ENCODE measurements around the gene LIN7A.

LIN7A gene

GRCh38 chr12:80868576-80868975 lies 69.2 kb downstream of the LIN7A start:
- no peak for DNase-seq (ENCODE audit: extremely low spot score)
- TF ChIP-seq CTCF (IDR thresholded peaks at IDR 0.05; ENCODE audit: control extremely low read depth, extremely low read depth, low read depth, missing control alignments): no peak
- CTCF ChIA-PET: interaction anchor here (1.6 to 1.7 kb wide), 2 partner anchors 10 kb away, joined by 4 read pairs; no protein-coding TSS in a partner anchor
- POLR2A ChIA-PET: no interaction called here

- TF ChIP-seq CTCF (IDR thresholded peaks at IDR 0.05; ENCODE audit: control extremely low read depth, extremely low read depth, low read depth, missing control alignments): no peak
- ChIA-PET POLR2A (no interaction called here), CTCF (interaction anchor here (1.2 to 1.7 kb wide), 2 partner anchors 9 to 33 kb away, joined by 3 to 4 read pairs; no protein-coding TSS in a partner anchor)
- DNase-seq (ENCODE audit: extremely low spot score): no peak
These were observed 69.8 kb downstream of the LIN7A start for GRCh38 chr12:80867941-80868340.

- TF ChIP-seq CTCF (IDR thresholded peaks at IDR 0.05; ENCODE audit: control extremely low read depth, extremely low read depth, low read depth, missing control alignments): no peak
- DNase-seq (ENCODE audit: extremely low spot score): no peak
- ChIA-PET POLR2A (no interaction called here), CTCF (no interaction called here)
These were observed 73.5 kb downstream of the LIN7A start for GRCh38 chr12:80864046-80864735.

GRCh38 chr12:80862531-80862930 lies 75.2 kb downstream of the LIN7A start:
- ChIA-PET POLR2A (no interaction called here), CTCF (interaction anchor here (1.1 kb wide), 1 partner anchor 11 kb away, joined by 3 read pairs; no protein-coding TSS in a partner anchor)
- no peak for TF ChIP-seq CTCF (IDR thresholded peaks at IDR 0.05; ENCODE audit: control extremely low read depth, extremely low read depth, low read depth, missing control alignments)
- DNase-seq (ENCODE audit: extremely low spot score): no peak

- no peak for DNase-seq (ENCODE audit: extremely low spot score)
- TF ChIP-seq CTCF (IDR thresholded peaks at IDR 0.05; ENCODE audit: control extremely low read depth, extremely low read depth, low read depth, missing control alignments): no peak
- POLR2A ChIA-PET: no interaction called here
- CTCF ChIA-PET: interaction anchor here (1.1 kb wide), 1 partner anchor 11 kb away, joined by 3 read pairs; no protein-coding TSS in a partner anchor
These were observed 75.9 kb downstream of the LIN7A start for GRCh38 chr12:80861641-80862378.

- ChIA-PET POLR2A (no interaction called here), CTCF (interaction anchor here (1.4 kb wide), 1 partner anchor 12 kb away, joined by 5 read pairs; no protein-coding TSS in a partner anchor)
- no peak for TF ChIP-seq CTCF (IDR thresholded peaks at IDR 0.05; ENCODE audit: control extremely low read depth, extremely low read depth, low read depth, missing control alignments)
- DNase-seq (ENCODE audit: extremely low spot score): no peak
These were observed 76.8 kb downstream of the LIN7A start for GRCh38 chr12:80860928-80861327.
